Coronary artery (tissue), 2 donors: ENCODE measurements around the gene WNT5B.

ENCODE experiments used
- DNase-seq: peaks from one replicate; pipeline ENCODE4 v3.0.0-alpha.2; 2017; ENCODE audit warnings: low spot score
- H3K27ac ChIP-seq, 2 donors: fragments of 200-600 bp; sonication (generic); one replicate each; pipeline ENCODE4 v1.5.1; 2016 to 2019
- H3K4me3 ChIP-seq: fragments of 200-600 bp; sonication (generic); 2 replicates; pipeline ENCODE4 v1.5.1; 2016; ENCODE audit warnings: mild to moderate bottlenecking, moderate library complexity
- TF ChIP-seq, protein P1 (sequence below): fragments of 200-600 bp; sonication (generic); IDR thresholded peaks from one replicate; pipeline ENCODE4 v1.5.1; 2019; ENCODE audit warnings: antibody characterized with exemption

The WNT5B gene

DNA sequence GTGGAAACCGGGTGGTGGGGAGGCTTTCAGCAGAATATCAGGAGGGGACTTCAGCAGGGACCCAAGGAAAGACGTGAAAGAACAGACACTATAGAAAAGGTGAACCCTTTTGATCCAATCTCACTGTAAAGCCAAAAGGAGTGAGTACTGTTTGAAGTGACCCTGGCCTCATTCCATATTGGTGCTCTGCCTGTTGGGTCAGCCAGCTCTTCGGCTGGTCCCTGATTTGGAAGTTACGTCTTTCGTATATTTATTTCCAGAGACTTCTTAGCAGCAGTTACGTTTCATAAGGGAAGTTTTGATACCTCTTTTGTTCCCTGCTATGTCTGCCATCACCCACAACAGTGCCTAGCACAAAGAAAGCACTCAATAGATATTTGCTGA lies 21.9 kb downstream of the WNT5B start:
- no peak for DNase-seq
- TF ChIP-seq, protein P1, sequence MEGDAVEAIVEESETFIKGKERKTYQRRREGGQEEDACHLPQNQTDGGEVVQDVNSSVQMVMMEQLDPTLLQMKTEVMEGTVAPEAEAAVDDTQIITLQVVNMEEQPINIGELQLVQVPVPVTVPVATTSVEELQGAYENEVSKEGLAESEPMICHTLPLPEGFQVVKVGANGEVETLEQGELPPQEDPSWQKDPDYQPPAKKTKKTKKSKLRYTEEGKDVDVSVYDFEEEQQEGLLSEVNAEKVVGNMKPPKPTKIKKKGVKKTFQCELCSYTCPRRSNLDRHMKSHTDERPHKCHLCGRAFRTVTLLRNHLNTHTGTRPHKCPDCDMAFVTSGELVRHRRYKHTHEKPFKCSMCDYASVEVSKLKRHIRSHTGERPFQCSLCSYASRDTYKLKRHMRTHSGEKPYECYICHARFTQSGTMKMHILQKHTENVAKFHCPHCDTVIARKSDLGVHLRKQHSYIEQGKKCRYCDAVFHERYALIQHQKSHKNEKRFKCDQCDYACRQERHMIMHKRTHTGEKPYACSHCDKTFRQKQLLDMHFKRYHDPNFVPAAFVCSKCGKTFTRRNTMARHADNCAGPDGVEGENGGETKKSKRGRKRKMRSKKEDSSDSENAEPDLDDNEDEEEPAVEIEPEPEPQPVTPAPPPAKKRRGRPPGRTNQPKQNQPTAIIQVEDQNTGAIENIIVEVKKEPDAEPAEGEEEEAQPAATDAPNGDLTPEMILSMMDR = no peak
- no peak overlapping the region for H3K4me3 ChIP-seq
- H3K27ac ChIP-seq = peak overlapping the region; percentile 20 to 35

DNA sequence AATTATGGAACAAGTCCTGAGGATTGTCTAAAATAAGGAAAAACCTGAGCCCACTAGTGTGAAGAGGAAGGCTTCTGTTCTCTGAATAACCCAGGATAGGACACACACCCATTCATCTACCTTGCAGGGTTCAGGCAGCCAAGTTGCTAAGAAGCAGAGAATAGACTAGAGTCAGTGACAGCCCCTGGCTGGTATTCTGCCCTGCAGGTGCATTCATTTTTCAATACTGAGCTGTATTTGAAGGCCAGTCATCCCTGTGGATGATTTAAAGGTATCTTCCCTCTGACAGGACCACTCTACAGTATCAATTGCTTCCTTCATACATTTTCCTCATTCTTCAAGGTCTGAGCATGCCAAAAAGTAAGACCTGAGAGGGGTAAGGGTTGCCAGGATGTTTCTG lies 22.9 kb downstream of the WNT5B start:
- Histone ChIP-seq H3K4me3 (no peak overlapping the region), H3K27ac (no peak overlapping the region)
- TF ChIP-seq, protein P1 = no peak
- DNase-seq = no peak

DNA sequence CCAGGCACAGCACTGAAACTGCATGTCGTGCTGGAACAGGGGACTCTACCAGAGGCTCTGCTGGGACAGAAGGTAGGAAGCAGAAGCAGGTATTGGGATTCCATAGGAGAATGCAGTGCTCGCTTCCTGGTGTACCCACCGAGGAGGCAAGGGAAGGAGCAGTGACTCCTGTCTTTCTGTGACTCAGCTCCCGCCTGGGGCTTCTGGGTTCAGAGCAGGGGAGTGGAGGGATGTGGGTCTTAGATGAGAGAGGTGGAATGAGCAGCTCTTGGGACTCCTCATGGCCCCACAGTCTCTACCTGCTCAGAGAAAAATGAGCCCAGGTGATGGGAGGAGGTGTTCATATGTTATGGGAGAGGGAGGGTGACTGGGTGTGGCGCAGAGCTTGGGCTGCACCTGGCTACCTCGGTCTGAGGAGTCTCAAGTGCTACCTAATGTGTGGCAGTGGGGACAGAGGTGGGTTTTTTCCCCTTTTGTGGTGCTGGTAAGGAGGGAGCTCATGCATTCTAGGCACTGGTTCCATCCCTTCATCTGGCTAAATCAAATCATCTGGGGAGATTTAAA lies 26.3 kb downstream of the WNT5B start:
- no peak for DNase-seq
- TF ChIP-seq, protein P1 = no peak
- H3K27ac ChIP-seq = no peak overlapping the region

DNA sequence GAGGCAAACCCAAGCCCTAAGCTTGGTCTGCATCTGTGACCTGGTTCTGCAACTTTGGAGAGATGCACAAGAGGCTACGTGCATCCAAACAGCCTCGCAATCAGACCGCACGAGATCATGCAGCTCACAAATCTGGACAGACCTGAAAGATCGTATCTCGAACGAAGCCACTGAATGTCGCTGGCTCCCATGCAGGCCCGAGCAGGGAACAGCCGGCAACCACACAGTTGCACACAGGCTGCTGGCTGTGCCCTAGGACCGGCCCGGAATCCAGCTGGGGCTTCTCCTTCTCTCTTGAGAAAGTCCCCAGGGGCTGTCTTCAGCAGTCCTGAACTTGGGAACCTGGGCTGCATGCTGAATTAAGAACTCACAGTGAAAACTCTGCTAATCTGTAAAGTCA lies 27.9 kb downstream of the WNT5B start:
- H3K27ac ChIP-seq = no peak overlapping the region

More for the DNA sequence above, 26.3 kb downstream of the WNT5B start:
- H3K4me3 ChIP-seq = no peak overlapping the region

DNA sequence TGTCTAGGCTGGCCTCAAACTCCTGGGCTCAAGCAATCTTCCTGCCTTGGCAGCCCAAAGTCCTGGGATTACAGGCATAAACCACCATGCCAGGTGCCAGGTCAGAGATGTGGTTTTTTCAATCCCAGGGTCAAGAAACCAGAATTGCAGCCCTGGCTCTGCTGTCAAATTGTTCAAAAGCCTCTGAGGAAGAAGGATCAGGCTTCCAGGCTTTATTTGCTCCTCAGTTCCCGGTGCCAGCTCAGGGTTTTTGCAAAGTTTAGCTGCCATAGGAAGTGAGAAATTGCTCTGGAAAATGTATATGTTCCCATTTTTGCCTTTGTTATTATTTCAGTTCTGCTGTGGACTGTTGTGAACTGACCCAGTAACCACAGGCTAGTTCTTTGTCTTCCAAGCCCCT lies 28.7 kb downstream of the WNT5B start:
- TF ChIP-seq, protein P1 = no peak
- Histone ChIP-seq H3K4me3 (no peak overlapping the region), H3K27ac (peak overlapping the region in 1 of 2 donors; percentile 15)
- no peak for DNase-seq

More for the DNA sequence above, 27.9 kb downstream of the WNT5B start:
- TF ChIP-seq, protein P1 = no peak
- no peak for DNase-seq
- no peak overlapping the region for H3K4me3 ChIP-seq

DNA sequence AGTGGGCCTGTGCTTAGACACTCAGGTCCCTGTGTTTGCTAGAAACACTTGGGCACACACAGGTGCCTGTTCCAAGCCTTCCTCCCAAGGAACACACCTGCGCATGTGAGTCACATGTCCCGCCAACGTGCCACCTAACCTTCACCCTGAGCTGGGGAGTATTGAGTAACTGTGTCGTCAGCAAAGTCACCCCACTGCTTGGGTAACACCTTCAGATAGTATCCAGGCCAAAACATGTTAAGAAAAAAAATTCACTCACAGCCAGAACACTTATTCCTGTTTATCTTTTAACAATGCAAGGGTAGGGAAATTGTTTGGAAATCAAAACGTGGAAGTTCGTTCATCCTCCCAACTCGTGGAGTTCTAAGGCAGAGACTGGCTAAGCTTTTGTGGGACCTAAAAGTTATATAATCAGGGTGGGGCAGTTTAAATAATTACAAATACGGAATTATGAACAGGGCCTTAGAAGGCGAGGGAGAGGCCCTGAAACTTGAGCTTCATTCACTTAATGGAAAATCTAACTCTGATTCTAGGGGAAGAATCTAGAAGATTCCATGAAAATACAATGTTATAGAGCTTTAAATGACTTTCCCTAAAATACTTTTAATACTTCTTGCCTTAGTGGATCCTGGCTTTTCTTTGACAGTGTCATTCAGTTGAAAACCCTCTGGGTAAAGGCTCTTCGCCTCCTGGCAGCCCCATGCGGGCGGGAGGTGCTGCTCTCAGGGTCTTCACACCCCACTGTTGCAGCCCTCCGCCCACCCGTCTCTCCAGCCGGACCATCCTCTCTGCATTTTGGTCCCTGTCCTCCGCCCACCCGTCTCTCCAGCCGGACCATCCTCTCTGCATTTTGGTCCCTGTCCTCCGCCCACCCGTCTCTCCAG lies 31.5 kb downstream of the WNT5B start:
- Histone ChIP-seq H3K27ac (peak overlapping the region; percentile 74 to 80), H3K4me3 (no peak overlapping the region)
- TF ChIP-seq, protein P1 = no peak
- DNase-seq = no peak
